Endothelial cell of umbilical vein (primary cell): ENCODE measurements around the gene ZNF70. TPM values are rescaled to one million over a fixed set of nuclear protein-coding genes. Genes with fewer than 3 reads are reported as not detected.

ENCODE experiments used
- BruUV-seq: library from RNA; stranded (reverse); fragments of 400-500 nt; replicated peaks from 2 replicates; lab custom pipeline; 2021; lab: Mats Ljungman, UMichigan
- CTCF ChIA-PET: fragments of 300-600, 350-600 bp; sonication (Branson Sonifier 250); formaldehyde crosslinking; loops from one replicate; lab custom pipeline; 2021; ENCODE audit warnings: antibody characterized with exemption, inconsistent platforms; lab: Charles Lee
- POLR2A ChIA-PET: fragments of 300-600, 350-600 bp; sonication (Branson Sonifier 250); formaldehyde crosslinking; loops from one replicate; lab custom pipeline; 2021; ENCODE audit warnings: antibody characterized with exemption, inconsistent platforms; lab: Charles Lee
- DNase-seq: peaks from one replicate; pipeline ENCODE4 v3.0.0-alpha.2; 2011; ENCODE audit warnings: low read depth, low spot score
- FAIRE-seq: peaks from 2 replicates; lab custom pipeline; 2011; peaks lifted over from hg19 to GRCh38; lab: Jason Lieb, UNC
- H2AFZ ChIP-seq: 2 replicates; pipeline ENCODE4 v1.6.0; 2012; ENCODE audit warnings: low read depth, low read length, control low read depth, inconsistent platforms
- H3K27ac ChIP-seq: 2 replicates; pipeline ENCODE4 v1.5.1; 2011; ENCODE audit warnings: low read depth, mild to moderate bottlenecking, control low read depth, low read length, moderate library complexity; ENCODE audit not compliant: insufficient read depth
- H3K27me3 ChIP-seq, 2 experiments: 2 replicates each; pipeline versions ENCODE4 v1.6.0 to v1.6.1; 2011; ENCODE audit warnings: low read length in 2 of 2, mixed read lengths in 1 of 2; ENCODE audit not compliant: control insufficient read depth in 2 of 2, insufficient read depth in 2 of 2
- H3K36me3 ChIP-seq, 2 experiments: 2 replicates in 1 of 2; 3 replicates in 1 of 2; pipeline ENCODE4 v1.5.1; 2011; ENCODE audit warnings: low read length in 2 of 2, mild to moderate bottlenecking in 1 of 2, moderate library complexity in 1 of 2; ENCODE audit not compliant: control insufficient read depth in 2 of 2, insufficient read depth in 2 of 2; ENCODE audit errors: extremely low read depth in 1 of 2
- H3K4me1 ChIP-seq: 3 replicates; pipeline ENCODE4 v1.5.1; 2011; ENCODE audit warnings: mild to moderate bottlenecking, low read length; ENCODE audit not compliant: control insufficient read depth, insufficient read depth; ENCODE audit errors: extremely low read depth
- H3K4me2 ChIP-seq: 2 replicates; pipeline ENCODE4 v1.6.1; 2011; ENCODE audit warnings: low read length, control low read depth, mixed read lengths; ENCODE audit not compliant: insufficient read depth
- H3K4me3 ChIP-seq, 3 experiments: fragments of 200-600 bp in 1 of 3; sonication (generic), shearing (Covaris generic) in 1 of 3; replicated peaks in 1 of 3; 2 replicates each; pipeline ENCODE4 v1.5.1; 2011 to 2016; ENCODE audit warnings: control low read depth in 3 of 3, low read length in 3 of 3, mild to moderate bottlenecking in 2 of 3, inconsistent platforms in 1 of 3, low read depth in 1 of 3, moderate library complexity in 1 of 3; ENCODE audit not compliant: insufficient read depth in 1 of 3
- H3K79me2 ChIP-seq: 2 replicates; pipeline ENCODE4 v1.6.0; 2012; ENCODE audit warnings: low read length, inconsistent platforms; ENCODE audit not compliant: control insufficient read depth, insufficient read depth
- H3K9ac ChIP-seq: replicated peaks from 2 replicates; pipeline ENCODE3; 2011; ENCODE audit warnings: low read length, control low read depth; ENCODE audit not compliant: insufficient read depth; ENCODE audit errors: extremely low read depth
- H3K9me1 ChIP-seq: replicated peaks from 3 replicates; pipeline ENCODE4 v1.6.0; 2011; ENCODE audit warnings: mild to moderate bottlenecking, low read length; ENCODE audit not compliant: control insufficient read depth, insufficient read depth; ENCODE audit errors: extremely low read depth
- H3K9me3 ChIP-seq: replicated peaks from 2 replicates; pipeline ENCODE4 v1.5.1; 2012; ENCODE audit warnings: low read length, inconsistent platforms; ENCODE audit not compliant: control insufficient read depth, insufficient read depth
- H4K20me1 ChIP-seq: replicated peaks from 2 replicates; pipeline ENCODE3; 2011; ENCODE audit warnings: mild to moderate bottlenecking, low read length; ENCODE audit not compliant: control insufficient read depth, insufficient read depth; ENCODE audit errors: extremely low read depth
- EZH2 ChIP-seq: IDR thresholded peaks from 2 replicates; pipeline ENCODE4 v1.6.1; 2012; ENCODE audit warnings: borderline replicate concordance, low read depth, mild to moderate bottlenecking, moderate library complexity, low read length, inconsistent platforms; ENCODE audit not compliant: severe bottlenecking
- FOS ChIP-seq: IDR thresholded peaks from 2 replicates; pipeline ENCODE4 v1.6.1; 2011; ENCODE audit warnings: mild to moderate bottlenecking, low read length, moderate library complexity, borderline replicate concordance; ENCODE audit not compliant: insufficient read depth
- GATA2 ChIP-seq: IDR thresholded peaks from 2 replicates; pipeline ENCODE4 v1.7.0; 2011; ENCODE audit warnings: low read depth, mild to moderate bottlenecking, moderate library complexity, mixed read lengths, low read length; ENCODE audit not compliant: insufficient read length, insufficient read depth
- JUN ChIP-seq: IDR thresholded peaks from 2 replicates; pipeline ENCODE4 v1.6.1; 2011; ENCODE audit warnings: borderline replicate concordance, low read depth; ENCODE audit not compliant: insufficient read length, insufficient read depth
- MAX ChIP-seq: IDR thresholded peaks from 2 replicates; pipeline ENCODE4 v1.6.1; 2011; ENCODE audit not compliant: insufficient read depth, insufficient read length
- MYC ChIP-seq: IDR thresholded peaks from one replicate; pipeline ENCODE4 v1.6.1; 2011; ENCODE audit warnings: mild to moderate bottlenecking, low read depth, low read length
- POLR2A ChIP-seq: IDR thresholded peaks from 2 replicates; pipeline ENCODE4 v1.6.1; 2012; ENCODE audit warnings: low read depth, mild to moderate bottlenecking, control low read depth, low read length
- POLR2AphosphoS5 ChIP-seq: IDR thresholded peaks from 2 replicates; pipeline ENCODE4 v1.6.1; 2012; ENCODE audit warnings: low read depth, mild to moderate bottlenecking, control low read depth, low read length, moderate library complexity; ENCODE audit not compliant: insufficient read depth
- dilution Hi-C: fragments of 300-500 bp; cut with MboI; formaldehyde crosslinking; loops from one replicate; pipeline ENCODE4 v1.15.0; 2019; ENCODE audit warnings: low sequenced_read_pairs; ENCODE audit not compliant: extremely low pct_ligation_motif_present
- intact Hi-C: fragments of 100-400 bp; cut with micrococcal nuclease; formaldehyde crosslinking; loops from one replicate; pipeline ENCODE4 v1.10.0; 2022
- polyA plus RNA-seq, 4 experiments: library from polyadenylated mRNA; depleted of rRNA in 3 of 4; stranded (reverse) in 3 of 4; unstranded in 1 of 4; fragments of >200 nt; gene quantifications; 2 replicates each; pipeline versions ENCODE4 v1.2.1 to v1.2.3, GENCODE V29; 2011 to 2012; ENCODE audit warnings: missing spikeins in 1 of 4
- total RNA-seq: library from RNA; stranded (reverse); gene quantifications from 2 replicates; pipeline ENCODE4 v1.2.3, GENCODE V29; 2021
- TF ChIP-seq, protein P1 (sequence below), 2 donors: IDR thresholded peaks; 1 replicate in 1 of 2; 2 replicates in 1 of 2; pipeline ENCODE4 v1.5.1; 2011; ENCODE audit warnings: low read length in 2 of 2, mild to moderate bottlenecking in 2 of 2, moderate library complexity in 2 of 2, control low read depth in 1 of 2, inconsistent platforms in 1 of 2, low read depth in 1 of 2; ENCODE audit not compliant: insufficient read depth in 1 of 2; ENCODE audit errors: extremely low read depth in 1 of 2

Gene ZNF70
- total and polyA plus RNA-seq, 2 donors (not counting 3 experiments of a cell fraction or from before 2014, with no cell fraction given) = 1.9 to 6.2 TPM

- Histone ChIP-seq H4K20me1 (peaks cover 2% of the 10 kb centered on the region), H3K4me1 (peaks cover 13% of the 10 kb centered on the region), H3K27ac (no peak overlapping the region), H2AFZ (no peak overlapping the region), H3K9ac (no peak overlapping the region), H3K79me2 (peaks cover 57% of the 10 kb centered on the region), H3K27me3 (no peaks in the 10 kb centered on the region), H3K9me3 (no peaks in the 10 kb centered on the region), H3K36me3 (peaks cover 0 to 20% of the 10 kb centered on the region in 2 experiments), H3K4me3 (no peak overlapping the region), H3K4me2 (no peak overlapping the region), H3K9me1 (no peaks in the 10 kb centered on the region)
- CTCF ChIA-PET = interaction anchor here (1.6 kb wide), 1 partner anchor 8 kb away, joined by 6 read pairs; no protein-coding TSS in a partner anchor
- FAIRE-seq (no peak), DNase-seq (no peak)
- POLR2A ChIA-PET = no interaction called here
- intact Hi-C loops (no loop called here), dilution Hi-C loops (no loop called here)
- TF ChIP-seq POLR2AphosphoS5 (no peak), MYC (no peak), FOS (no peak), GATA2 (no peak), JUN (no peak), POLR2A (no peak), EZH2 (no peak), MAX (no peak)
- TF ChIP-seq, protein P1, sequence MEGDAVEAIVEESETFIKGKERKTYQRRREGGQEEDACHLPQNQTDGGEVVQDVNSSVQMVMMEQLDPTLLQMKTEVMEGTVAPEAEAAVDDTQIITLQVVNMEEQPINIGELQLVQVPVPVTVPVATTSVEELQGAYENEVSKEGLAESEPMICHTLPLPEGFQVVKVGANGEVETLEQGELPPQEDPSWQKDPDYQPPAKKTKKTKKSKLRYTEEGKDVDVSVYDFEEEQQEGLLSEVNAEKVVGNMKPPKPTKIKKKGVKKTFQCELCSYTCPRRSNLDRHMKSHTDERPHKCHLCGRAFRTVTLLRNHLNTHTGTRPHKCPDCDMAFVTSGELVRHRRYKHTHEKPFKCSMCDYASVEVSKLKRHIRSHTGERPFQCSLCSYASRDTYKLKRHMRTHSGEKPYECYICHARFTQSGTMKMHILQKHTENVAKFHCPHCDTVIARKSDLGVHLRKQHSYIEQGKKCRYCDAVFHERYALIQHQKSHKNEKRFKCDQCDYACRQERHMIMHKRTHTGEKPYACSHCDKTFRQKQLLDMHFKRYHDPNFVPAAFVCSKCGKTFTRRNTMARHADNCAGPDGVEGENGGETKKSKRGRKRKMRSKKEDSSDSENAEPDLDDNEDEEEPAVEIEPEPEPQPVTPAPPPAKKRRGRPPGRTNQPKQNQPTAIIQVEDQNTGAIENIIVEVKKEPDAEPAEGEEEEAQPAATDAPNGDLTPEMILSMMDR (IDR thresholded peaks at IDR 0.05; ENCODE audit: extremely low read depth in 1 of 2, insufficient read depth in 1 of 2, low read depth in 1 of 2, low read length in 2 of 2) = no peak
- BruUV-seq = no TSS peak
Observed at GRCh38 chr22:23790819-23791737, 40.2 kb upstream of the ZNF70 start.
